ENCODE results near the gene TTC28.

DNA sequence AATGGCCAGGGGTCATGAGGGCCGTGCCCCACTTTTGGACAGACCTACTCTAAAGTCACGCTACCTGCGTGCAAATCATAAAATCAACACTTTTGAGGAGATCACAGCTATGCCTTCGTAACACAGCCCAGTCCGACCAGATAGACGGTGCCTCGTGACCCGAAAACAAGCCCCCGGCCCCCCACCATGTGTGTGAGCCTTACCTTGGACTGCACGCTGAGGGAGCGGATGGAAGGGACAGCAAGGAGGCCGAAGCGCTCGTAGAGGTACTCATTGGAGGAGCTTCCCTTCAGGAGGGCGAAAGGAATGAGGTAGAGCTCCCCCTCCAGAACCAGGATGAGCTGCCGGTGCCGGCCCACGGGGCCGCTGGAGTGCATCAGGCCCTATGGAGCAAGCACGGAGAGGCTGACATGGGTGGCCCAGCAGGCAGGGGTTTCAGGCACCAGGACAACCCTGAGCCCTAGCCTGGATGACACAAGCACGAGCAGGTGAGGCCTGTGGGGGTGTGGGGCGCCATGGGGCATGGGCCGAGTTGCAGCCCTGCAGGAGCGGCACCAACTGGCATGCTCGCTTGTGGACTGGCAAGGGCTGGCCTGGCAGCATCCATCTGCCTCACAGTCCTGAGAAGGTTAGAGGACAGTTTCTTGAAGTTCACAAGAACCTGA is 678.3 kb downstream of the TTC28 start:
- TF ChIP-seq, protein P1, sequence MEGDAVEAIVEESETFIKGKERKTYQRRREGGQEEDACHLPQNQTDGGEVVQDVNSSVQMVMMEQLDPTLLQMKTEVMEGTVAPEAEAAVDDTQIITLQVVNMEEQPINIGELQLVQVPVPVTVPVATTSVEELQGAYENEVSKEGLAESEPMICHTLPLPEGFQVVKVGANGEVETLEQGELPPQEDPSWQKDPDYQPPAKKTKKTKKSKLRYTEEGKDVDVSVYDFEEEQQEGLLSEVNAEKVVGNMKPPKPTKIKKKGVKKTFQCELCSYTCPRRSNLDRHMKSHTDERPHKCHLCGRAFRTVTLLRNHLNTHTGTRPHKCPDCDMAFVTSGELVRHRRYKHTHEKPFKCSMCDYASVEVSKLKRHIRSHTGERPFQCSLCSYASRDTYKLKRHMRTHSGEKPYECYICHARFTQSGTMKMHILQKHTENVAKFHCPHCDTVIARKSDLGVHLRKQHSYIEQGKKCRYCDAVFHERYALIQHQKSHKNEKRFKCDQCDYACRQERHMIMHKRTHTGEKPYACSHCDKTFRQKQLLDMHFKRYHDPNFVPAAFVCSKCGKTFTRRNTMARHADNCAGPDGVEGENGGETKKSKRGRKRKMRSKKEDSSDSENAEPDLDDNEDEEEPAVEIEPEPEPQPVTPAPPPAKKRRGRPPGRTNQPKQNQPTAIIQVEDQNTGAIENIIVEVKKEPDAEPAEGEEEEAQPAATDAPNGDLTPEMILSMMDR (IDR thresholded peaks at IDR 0.05) = no peak
- no peak for TF ChIP-seq POLR2A (IDR thresholded peaks at IDR 0.05)

All from thyroid gland (tissue), 4 donors.